Measurements from ENCODE around the gene CLNK. TPM values are rescaled to one million over a fixed set of nuclear protein-coding genes. Genes with fewer than 3 reads are reported as not detected.

The CLNK gene
- total RNA-seq, 1 experiment from 2014 or later, result not detected

DNA sequence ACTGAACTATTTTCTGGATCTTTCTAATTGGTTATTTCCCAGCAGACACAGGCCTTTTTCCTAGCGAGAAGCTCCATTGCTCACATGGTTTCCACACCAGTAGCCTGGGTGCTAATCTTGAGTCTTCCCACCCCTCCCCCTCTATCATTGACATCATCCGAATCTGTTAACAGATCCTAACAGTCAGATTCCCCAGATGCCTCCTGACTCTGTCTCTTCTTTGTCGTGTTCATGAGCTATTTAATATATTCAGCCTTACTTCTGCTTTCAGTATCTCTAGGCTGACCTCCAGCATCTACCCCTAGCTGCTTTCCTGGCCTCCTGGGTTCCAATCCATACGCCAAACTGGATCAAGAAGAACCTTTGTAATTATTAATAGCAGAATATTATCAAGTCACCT, 85.0 kb downstream of the CLNK start:
- Histone ChIP-seq H2BK5ac (ENCODE audit: insufficient read length, low read length) (no peak overlapping the region), H3K79me1 (ENCODE audit: insufficient read depth, low read depth, low read length, poor library complexity, severe bottlenecking) (no peaks in the 10 kb centered on the region), H2BK15ac (ENCODE audit: low read depth, low read length) (no peak overlapping the region), H3K4ac (ENCODE audit: low read depth, low read length) (no peak overlapping the region), H2AK5ac (ENCODE audit: insufficient read length, low read length) (no peak overlapping the region), H3K9me3 (ENCODE audit: control insufficient read depth, low read depth, low read length) (no peaks in the 10 kb centered on the region), H3K79me2 (ENCODE audit: insufficient read depth, low read length) (no peaks in the 10 kb centered on the region), H2BK20ac (ENCODE audit: low read depth, low read length, poor library complexity, severe bottlenecking) (no peak overlapping the region), H3K4me2 (ENCODE audit: insufficient read depth, insufficient read length, low read length) (no peak overlapping the region), H3K56ac (ENCODE audit: insufficient read length, low read depth, low read length) (no peak overlapping the region), H4K5ac (ENCODE audit: insufficient read length, low read depth, low read length) (no peak overlapping the region), H2BK120ac (ENCODE audit: low read depth, low read length, poor library complexity, severe bottlenecking) (no peak overlapping the region), H2AFZ (ENCODE audit: low read length) (no peak overlapping the region), H3K18ac (ENCODE audit: insufficient read length, low read depth, low read length) (no peak overlapping the region), H3T11ph (ENCODE audit: low read length) (no peak overlapping the region), H2BK12ac (ENCODE audit: insufficient read length, low read depth, low read length) (no peak overlapping the region), H4K8ac (replicated peaks; ENCODE audit: insufficient read length, low read depth, low read length) (no peak overlapping the region), H3K27me3 (ENCODE audit: insufficient read depth, low read length) (no peaks in the 10 kb centered on the region), H4K20me1 (ENCODE audit: control insufficient read depth, insufficient read depth, insufficient read length) (no peaks in the 10 kb centered on the region), H3K9ac (ENCODE audit: extremely low read depth, insufficient read length, low read length) (no peak overlapping the region), H3K27ac (ENCODE audit: insufficient read length, low read depth, low read length) (no peak overlapping the region), H3K14ac (ENCODE audit: insufficient read depth, low read length) (no peak overlapping the region), H3K23me2 (ENCODE audit: insufficient read length, low read depth, low read length, poor library complexity, severe bottlenecking) (no peaks in the 10 kb centered on the region), H3K23ac (ENCODE audit: insufficient read length, low read depth, low read length) (no peak overlapping the region), H4K91ac (ENCODE audit: insufficient read length, low read depth, low read length) (no peak overlapping the region), H3K4me1 (ENCODE audit: insufficient read depth, low read length) (no peaks in the 10 kb centered on the region)
- Mint-ChIP-seq H3K27me3 (ENCODE audit: low read depth) (no peaks in the 10 kb centered on the region), H3K4me1 (peaks cover 8 to 9% of the 10 kb centered on the region in 2 experiments), H3K36me3 (ENCODE audit: insufficient read depth in 1 of 3, low read depth in 3 of 3) (no peaks in the 10 kb centered on the region), H3K4me3 (no peak overlapping the region; a peak in 1 of 5 replicates), H3K27ac (no peak overlapping the region), H3K9me3 (no peaks in the 10 kb centered on the region)
- TF ChIP-seq, protein P1, sequence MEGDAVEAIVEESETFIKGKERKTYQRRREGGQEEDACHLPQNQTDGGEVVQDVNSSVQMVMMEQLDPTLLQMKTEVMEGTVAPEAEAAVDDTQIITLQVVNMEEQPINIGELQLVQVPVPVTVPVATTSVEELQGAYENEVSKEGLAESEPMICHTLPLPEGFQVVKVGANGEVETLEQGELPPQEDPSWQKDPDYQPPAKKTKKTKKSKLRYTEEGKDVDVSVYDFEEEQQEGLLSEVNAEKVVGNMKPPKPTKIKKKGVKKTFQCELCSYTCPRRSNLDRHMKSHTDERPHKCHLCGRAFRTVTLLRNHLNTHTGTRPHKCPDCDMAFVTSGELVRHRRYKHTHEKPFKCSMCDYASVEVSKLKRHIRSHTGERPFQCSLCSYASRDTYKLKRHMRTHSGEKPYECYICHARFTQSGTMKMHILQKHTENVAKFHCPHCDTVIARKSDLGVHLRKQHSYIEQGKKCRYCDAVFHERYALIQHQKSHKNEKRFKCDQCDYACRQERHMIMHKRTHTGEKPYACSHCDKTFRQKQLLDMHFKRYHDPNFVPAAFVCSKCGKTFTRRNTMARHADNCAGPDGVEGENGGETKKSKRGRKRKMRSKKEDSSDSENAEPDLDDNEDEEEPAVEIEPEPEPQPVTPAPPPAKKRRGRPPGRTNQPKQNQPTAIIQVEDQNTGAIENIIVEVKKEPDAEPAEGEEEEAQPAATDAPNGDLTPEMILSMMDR (conservative IDR thresholded peaks at IDR 0.05), result no peak
- no CpG with 5 or more reads among the region's 4 CpGs for WGBS (ENCODE audit: extremely low coverage, insufficient read length, low lambda C conversion rate)
- no peak for DNase-seq

Data from H9 (cell line).